HFF-Myc (cell line): ENCODE data around the gene OR10H4.

Source experiments
- DNase-seq: peaks from one replicate; pipeline ENCODE4 v3.0.0-alpha.2; 2011; ENCODE audit warnings: low read depth; ENCODE audit errors: extremely low read depth
- H3K4me3 ChIP-seq: replicated peaks from 2 replicates; pipeline ENCODE4 v1.5.1; 2011; ENCODE audit warnings: low read depth, mild to moderate bottlenecking, control low read depth, low read length
- TF ChIP-seq, protein P1 (sequence below): IDR thresholded peaks from 2 replicates; pipeline ENCODE4 v1.5.1; 2012; ENCODE audit warnings: mild to moderate bottlenecking, low read depth, low read length, control low read depth; ENCODE audit errors: missing control alignments

Gene OR10H4

GRCh38 chr19:15913384-15913783, 35.4 kb upstream of the OR10H4 start:
- TF ChIP-seq, protein P1, sequence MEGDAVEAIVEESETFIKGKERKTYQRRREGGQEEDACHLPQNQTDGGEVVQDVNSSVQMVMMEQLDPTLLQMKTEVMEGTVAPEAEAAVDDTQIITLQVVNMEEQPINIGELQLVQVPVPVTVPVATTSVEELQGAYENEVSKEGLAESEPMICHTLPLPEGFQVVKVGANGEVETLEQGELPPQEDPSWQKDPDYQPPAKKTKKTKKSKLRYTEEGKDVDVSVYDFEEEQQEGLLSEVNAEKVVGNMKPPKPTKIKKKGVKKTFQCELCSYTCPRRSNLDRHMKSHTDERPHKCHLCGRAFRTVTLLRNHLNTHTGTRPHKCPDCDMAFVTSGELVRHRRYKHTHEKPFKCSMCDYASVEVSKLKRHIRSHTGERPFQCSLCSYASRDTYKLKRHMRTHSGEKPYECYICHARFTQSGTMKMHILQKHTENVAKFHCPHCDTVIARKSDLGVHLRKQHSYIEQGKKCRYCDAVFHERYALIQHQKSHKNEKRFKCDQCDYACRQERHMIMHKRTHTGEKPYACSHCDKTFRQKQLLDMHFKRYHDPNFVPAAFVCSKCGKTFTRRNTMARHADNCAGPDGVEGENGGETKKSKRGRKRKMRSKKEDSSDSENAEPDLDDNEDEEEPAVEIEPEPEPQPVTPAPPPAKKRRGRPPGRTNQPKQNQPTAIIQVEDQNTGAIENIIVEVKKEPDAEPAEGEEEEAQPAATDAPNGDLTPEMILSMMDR: no peak
- H3K4me3 ChIP-seq: no peak overlapping the region
- DNase-seq: no peak

GRCh38 chr19:15913830-15914229, 35.0 kb upstream of the OR10H4 start:
- DNase-seq: no peak
- TF ChIP-seq, protein P1: no peak
- no peak overlapping the region for H3K4me3 ChIP-seq

GRCh38 chr19:15915109-15915508, 33.7 kb upstream of the OR10H4 start:
- DNase-seq: no peak

GRCh38 chr19:15919243-15919642, 29.6 kb upstream of the OR10H4 start:
- TF ChIP-seq, protein P1: no peak
- H3K4me3 ChIP-seq: no peak overlapping the region
- DNase-seq: no peak

More at GRCh38 chr19:15915109-15915508, 33.7 kb upstream of the OR10H4 start:
- TF ChIP-seq, protein P1: no peak
- no peak overlapping the region for H3K4me3 ChIP-seq

- DNase-seq: no peak
- H3K4me3 ChIP-seq: no peak overlapping the region
- TF ChIP-seq, protein P1: no peak
Observed at GRCh38 chr19:15922021-15922420, 26.8 kb upstream of the OR10H4 start.

GRCh38 chr19:15923702-15924101, 25.1 kb upstream of the OR10H4 start:
- no peak for DNase-seq
- H3K4me3 ChIP-seq: no peak overlapping the region
- TF ChIP-seq, protein P1: no peak

- DNase-seq: no peak
- TF ChIP-seq, protein P1: no peak
- H3K4me3 ChIP-seq: no peak overlapping the region
Observed at GRCh38 chr19:15926484-15926883, 22.3 kb upstream of the OR10H4 start.
